NT2/D1 (cell line): Measurements from ENCODE around the gene KIF16B.

Experiments
- DNase-seq: peaks from one replicate; pipeline ENCODE4 v3.0.0-alpha.2; 2011; ENCODE audit warnings: low read depth, low spot score
- H3K27me3 ChIP-seq: 2 replicates; pipeline ENCODE4 v1.6.0; 2011; ENCODE audit warnings: mild to moderate bottlenecking; ENCODE audit not compliant: insufficient read length, insufficient read depth
- H3K36me3 ChIP-seq: 2 replicates; pipeline ENCODE4 v1.6.1; 2011; ENCODE audit warnings: mild to moderate bottlenecking, low read length, mixed read lengths; ENCODE audit not compliant: insufficient read depth, insufficient read length
- H3K4me1 ChIP-seq: 2 replicates; pipeline ENCODE4 v1.5.1; 2011; ENCODE audit not compliant: insufficient read depth, insufficient read length
- H3K4me3 ChIP-seq: 2 replicates; pipeline ENCODE4 v1.5.1; 2011; ENCODE audit warnings: low read depth; ENCODE audit not compliant: insufficient read length
- H3K9ac ChIP-seq: 2 replicates; pipeline ENCODE4 v1.6.0; 2011; ENCODE audit warnings: low read depth; ENCODE audit not compliant: insufficient read length
- H3K9me3 ChIP-seq: 2 replicates; pipeline ENCODE4 v1.5.1; 2011; ENCODE audit warnings: mild to moderate bottlenecking, low read length; ENCODE audit not compliant: insufficient read depth
- SUZ12 ChIP-seq: IDR thresholded peaks from 2 replicates; pipeline ENCODE4 v1.6.1; 2011; ENCODE audit not compliant: insufficient read length, insufficient read depth; ENCODE audit errors: extremely low read depth
- YY1 ChIP-seq: IDR thresholded peaks from 2 replicates; pipeline ENCODE4 v1.6.1; 2011; ENCODE audit not compliant: insufficient read length, insufficient read depth
- ZNF274 ChIP-seq: IDR thresholded peaks from 2 replicates; pipeline ENCODE4 v1.6.1; 2011; ENCODE audit warnings: mild to moderate bottlenecking, low read depth, low read length

Gene KIF16B

DNA sequence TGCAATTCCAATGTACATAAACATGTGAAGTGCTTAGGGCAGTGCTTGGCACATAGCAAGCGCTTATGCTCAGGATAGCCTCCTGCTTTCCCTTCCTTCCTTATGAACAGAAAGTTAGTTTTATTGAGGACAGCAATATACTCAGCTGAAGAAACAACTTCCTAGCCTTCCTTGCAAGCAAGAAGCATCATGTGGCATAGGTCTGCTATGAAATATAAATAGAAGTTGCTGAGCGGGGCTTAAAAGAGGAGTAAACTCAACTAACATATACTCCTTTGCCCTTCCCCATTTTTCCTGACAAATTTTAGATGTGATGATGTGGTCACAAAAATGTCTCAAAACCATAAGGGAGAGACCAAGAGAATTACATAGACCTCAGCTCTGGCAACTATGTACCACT is 98.9 kb downstream of the KIF16B start:
- no peak overlapping the region for H3K9ac ChIP-seq
- no peak for TF ChIP-seq SUZ12
- TF ChIP-seq YY1: no peak
- no peak for TF ChIP-seq ZNF274
- H3K4me1 ChIP-seq: no peaks in the 10 kb centered on the region
- no peaks in the 10 kb centered on the region for H3K27me3 ChIP-seq
- H3K9me3 ChIP-seq: no peaks in the 10 kb centered on the region
- no peaks in the 10 kb centered on the region for H3K36me3 ChIP-seq
- DNase-seq: no peak
- no peak overlapping the region for H3K4me3 ChIP-seq

GRCh38 chr20:16472045-16472872 is 101.0 kb downstream of the KIF16B start:
- no peak for DNase-seq
- H3K36me3 ChIP-seq: no peaks in the 10 kb centered on the region
- H3K4me3 ChIP-seq: no peak overlapping the region
- no peaks in the 10 kb centered on the region for H3K9me3 ChIP-seq
- H3K27me3 ChIP-seq: no peaks in the 10 kb centered on the region
- no peak overlapping the region for H3K9ac ChIP-seq
- no peak for TF ChIP-seq SUZ12
- no peak for TF ChIP-seq ZNF274
- no peak for TF ChIP-seq YY1
- no peaks in the 10 kb centered on the region for H3K4me1 ChIP-seq

GRCh38 chr20:16469395-16469905 is 103.8 kb downstream of the KIF16B start:
- Histone ChIP-seq H3K9ac (no peak overlapping the region), H3K9me3 (no peaks in the 10 kb centered on the region), H3K4me1 (no peaks in the 10 kb centered on the region), H3K4me3 (no peak overlapping the region), H3K27me3 (no peaks in the 10 kb centered on the region), H3K36me3 (no peaks in the 10 kb centered on the region)
- no peak for DNase-seq
- no peak for TF ChIP-seq ZNF274
- TF ChIP-seq YY1: no peak
- TF ChIP-seq SUZ12: no peak

GRCh38 chr20:16462711-16463110 is 110.5 kb downstream of the KIF16B start:
- no peak for TF ChIP-seq ZNF274
- TF ChIP-seq SUZ12: no peak
- no peak for TF ChIP-seq YY1
- Histone ChIP-seq H3K36me3 (no peaks in the 10 kb centered on the region), H3K4me1 (no peaks in the 10 kb centered on the region), H3K9me3 (peaks cover 13% of the 10 kb centered on the region; the same call in 1 of the 2 replicates), H3K27me3 (no peaks in the 10 kb centered on the region), H3K9ac (no peak overlapping the region), H3K4me3 (no peak overlapping the region)
- DNase-seq: peak; percentile 28

- H3K4me3 ChIP-seq: no peak overlapping the region
- no peaks in the 10 kb centered on the region for H3K27me3 ChIP-seq
- TF ChIP-seq SUZ12: no peak
- no peak for TF ChIP-seq ZNF274
- TF ChIP-seq YY1: no peak
- DNase-seq: no peak
- H3K9ac ChIP-seq: no peak overlapping the region
- H3K9me3 ChIP-seq: peaks cover 13% of the 10 kb centered on the region; the same call in 1 of the 2 replicates
- no peaks in the 10 kb centered on the region for H3K4me1 ChIP-seq
- no peaks in the 10 kb centered on the region for H3K36me3 ChIP-seq
Observed at GRCh38 chr20:16459019-16459700, 114.1 kb downstream of the KIF16B start.

DNA sequence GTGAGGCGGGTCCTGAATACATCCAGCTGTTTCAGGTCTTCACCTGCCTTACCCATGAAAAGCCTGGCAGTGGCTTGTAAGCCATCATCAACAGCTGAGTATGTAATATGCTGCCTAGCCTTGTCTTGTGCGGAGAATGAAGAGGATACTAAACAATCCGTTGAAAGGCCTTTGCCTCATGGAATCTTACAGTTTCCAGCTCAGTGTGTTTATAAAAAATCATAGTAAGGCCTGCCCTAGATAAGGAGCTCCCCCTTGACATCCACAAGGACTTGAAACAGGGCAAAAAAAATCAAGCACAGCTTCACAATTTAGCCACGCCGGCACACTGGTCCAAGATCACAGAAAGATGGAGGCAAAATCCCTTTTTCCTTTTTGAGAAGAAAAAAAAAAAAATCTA is 115.7 kb downstream of the KIF16B start:
- TF ChIP-seq YY1 (no peak), ZNF274 (no peak), SUZ12 (no peak)
- DNase-seq: no peak
- Histone ChIP-seq H3K36me3 (no peaks in the 10 kb centered on the region), H3K9ac (no peak overlapping the region), H3K9me3 (0 out of 2 replicates have a peak, but pooled peaks cover under 1% of the 10 kb centered on the region), H3K4me3 (no peak overlapping the region), H3K4me1 (no peaks in the 10 kb centered on the region), H3K27me3 (no peaks in the 10 kb centered on the region)

DNA sequence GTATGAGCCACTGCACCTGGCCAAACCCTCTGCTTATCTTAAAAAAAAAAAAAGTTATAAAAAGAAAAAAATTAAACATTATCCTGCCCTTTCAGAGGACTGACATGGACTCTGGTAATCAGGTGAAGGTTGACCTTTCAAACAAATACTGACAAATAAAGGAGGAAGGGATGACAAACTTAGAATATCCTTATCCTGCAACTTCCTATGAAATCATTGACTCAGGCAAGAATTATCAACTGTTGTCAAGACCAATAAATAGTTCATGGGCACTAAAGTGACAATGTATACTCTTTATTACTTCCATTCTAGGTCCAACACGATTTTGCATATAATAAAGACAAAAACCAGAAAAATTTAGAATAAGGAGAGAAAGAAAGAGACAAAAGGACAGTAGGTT is 117.9 kb downstream of the KIF16B start:
- H3K36me3 ChIP-seq: no peaks in the 10 kb centered on the region

More for the DNA sequence above, 117.9 kb downstream of the KIF16B start:
- no peaks in the 10 kb centered on the region for H3K4me1 ChIP-seq
- H3K27me3 ChIP-seq: no peaks in the 10 kb centered on the region
- TF ChIP-seq SUZ12 (no peak), YY1 (no peak), ZNF274 (no peak)
- no peaks in the 10 kb centered on the region for H3K9me3 ChIP-seq
- H3K9ac ChIP-seq: no peak overlapping the region
- H3K4me3 ChIP-seq: no peak overlapping the region
- no peak for DNase-seq
